Right atrium auricular region (tissue), 2 donors: ENCODE results near the gene BAIAP2L1. TPM values are rescaled to one million over a fixed set of nuclear protein-coding genes. Genes with fewer than 3 reads are reported as not detected.
"Not testable (repeated sequence)": the region's sequence is repeated elsewhere in the genome, so short reads cannot be mapped to it uniquely, and the experiment has no call there.

Experiments
- DNase-seq: peaks from one replicate; pipeline ENCODE4 v3.0.0-alpha.2; 2019; ENCODE audit warnings: low spot score
- H3K27ac ChIP-seq, 2 donors: fragments of 200-600 bp; sonication (generic); 1 replicate in 1 of 2; 2 replicates in 1 of 2; pipeline ENCODE4 v1.5.1; 2016 to 2019
- H3K27me3 ChIP-seq, 2 donors: fragments of 200-600 bp; sonication (generic); one replicate each; pipeline versions ENCODE4 v1.5.1 to v1.6.0; 2017 to 2019
- H3K36me3 ChIP-seq: fragments of 200-600 bp; sonication (generic); one replicate; pipeline ENCODE4 v1.5.1; 2016
- H3K4me1 ChIP-seq, 2 donors: fragments of 200-600 bp; sonication (generic); one replicate each; pipeline versions ENCODE4 v1.5.1 to v1.6.0; 2017 to 2019
- H3K4me3 ChIP-seq, 2 donors: fragments of 200-600 bp; sonication (generic); 1 replicate in 1 of 2; 2 replicates in 1 of 2; pipeline ENCODE4 v1.5.1; 2017 to 2019; ENCODE audit warnings: mild to moderate bottlenecking in 1 of 2, moderate library complexity in 1 of 2
- H3K9me3 ChIP-seq, 2 donors: fragments of 200-600 bp; sonication (generic); one replicate each; pipeline ENCODE4 v1.5.1; 2019
- CTCF ChIP-seq, 2 donors: fragments of 200-600 bp; sonication (generic); IDR thresholded peaks; one replicate each; pipeline ENCODE4 v1.5.1; 2019; ENCODE audit warnings: antibody characterized with exemption in 2 of 2
- total RNA-seq, 2 donors: library from RNA; depleted of rRNA; stranded (reverse); fragments of >200 nt; gene quantifications; one replicate each; pipeline ENCODE4 v1.1.0, GENCODE V29; 2016

BAIAP2L1 gene
- total RNA-seq, 2 donors from 2014 or later: 1.1 to 1.7 TPM

- Histone ChIP-seq H3K4me3 (no peak overlapping the region), H3K27ac (no peak overlapping the region), H3K27me3 (no peaks in the 10 kb centered on the region), H3K4me1 (no peaks in the 10 kb centered on the region), H3K36me3 (no peaks in the 10 kb centered on the region), H3K9me3 (no peaks in the 10 kb centered on the region)
- no peak for TF ChIP-seq CTCF (IDR thresholded peaks at IDR 0.05)
- DNase-seq: no peak
Measured at GRCh38 chr7:98319176-98319575, 81.7 kb downstream of the BAIAP2L1 start.

GRCh38 chr7:98317366-98318040 is 83.4 kb downstream of the BAIAP2L1 start:
- DNase-seq: no peak
- TF ChIP-seq CTCF (IDR thresholded peaks at IDR 0.05): no peak
- no peaks in the 10 kb centered on the region for H3K36me3 ChIP-seq
- no peak overlapping the region for H3K4me3 ChIP-seq
- H3K27me3 ChIP-seq: no peaks in the 10 kb centered on the region
- no peaks in the 10 kb centered on the region for H3K9me3 ChIP-seq
- H3K27ac ChIP-seq: no peak overlapping the region
- H3K4me1 ChIP-seq: no peaks in the 10 kb centered on the region

GRCh38 chr7:98315994-98316527 is 84.8 kb downstream of the BAIAP2L1 start:
- DNase-seq, H3K9me3 ChIP-seq, H3K36me3 ChIP-seq, H3K27ac ChIP-seq, H3K4me1 ChIP-seq, H3K4me3 ChIP-seq, H3K27me3 ChIP-seq: not testable (repeated sequence)

- Histone ChIP-seq H3K27me3 (no peaks in the 10 kb centered on the region), H3K36me3 (no peaks in the 10 kb centered on the region), H3K4me1 (no peaks in the 10 kb centered on the region), H3K9me3 (no peaks in the 10 kb centered on the region), H3K4me3 (no peak overlapping the region), H3K27ac (no peak overlapping the region)
- TF ChIP-seq CTCF (IDR thresholded peaks at IDR 0.05): no peak
- no peak for DNase-seq
Measured at GRCh38 chr7:98315318-98315993, 85.4 kb downstream of the BAIAP2L1 start.

- Histone ChIP-seq H3K4me1 (no peaks in the 10 kb centered on the region), H3K27ac (no peak overlapping the region), H3K36me3 (no peaks in the 10 kb centered on the region), H3K9me3 (no peaks in the 10 kb centered on the region), H3K4me3 (no peak overlapping the region), H3K27me3 (no peaks in the 10 kb centered on the region)
- TF ChIP-seq CTCF (IDR thresholded peaks at IDR 0.05): no peak
- DNase-seq: no peak
Measured at GRCh38 chr7:98314469-98314868, 86.4 kb downstream of the BAIAP2L1 start.

GRCh38 chr7:98312201-98312600 is 88.7 kb downstream of the BAIAP2L1 start:
- no peak for DNase-seq
- Histone ChIP-seq H3K36me3 (peaks cover 12% of the 10 kb centered on the region), H3K9me3 (no peaks in the 10 kb centered on the region), H3K4me3 (no peak overlapping the region), H3K27ac (no peak overlapping the region), H3K27me3 (no peaks in the 10 kb centered on the region), H3K4me1 (no peaks in the 10 kb centered on the region)
- TF ChIP-seq CTCF (IDR thresholded peaks at IDR 0.05): no peak
